ENCODE data around the gene TRIP6. TPM values are rescaled to one million over a fixed set of nuclear protein-coding genes. Genes with fewer than 3 reads are reported as not detected.
A peak's percentile ranks its signal among the peaks of the same experiment; 100 is the strongest.

The TRIP6 gene
- 100 to 1,000 TPM in 1 of 4 donors, 10 to 100 TPM in 3; 51.1 to 104 (median 73.0) TPM for polyA plus RNA-seq (ENCODE audit: insufficient read length in 4 of 4)

- peak; percentile 80 to 83 (median 82) for DNase-seq (ENCODE audit: low read depth in 4 of 4, low spot score in 3 of 4)
These were observed at the start of gene TRIP6 for GRCh38 chr7:100867040-100867775. Gene TRIP6 (plus strand): TSS chr7:100867387. CDS start chr7:100867498, 111 bp downstream.

- no peak for DNase-seq (ENCODE audit: low read depth in 4 of 4, low spot score in 3 of 4)
These were observed 48.8 kb upstream of the TRIP6 start for GRCh38 chr7:100818366-100818765.

- DNase-seq (ENCODE audit: low read depth in 4 of 4, low spot score in 3 of 4) = no peak
These were observed 48.4 kb upstream of the TRIP6 start for GRCh38 chr7:100818825-100819224.

DNA sequence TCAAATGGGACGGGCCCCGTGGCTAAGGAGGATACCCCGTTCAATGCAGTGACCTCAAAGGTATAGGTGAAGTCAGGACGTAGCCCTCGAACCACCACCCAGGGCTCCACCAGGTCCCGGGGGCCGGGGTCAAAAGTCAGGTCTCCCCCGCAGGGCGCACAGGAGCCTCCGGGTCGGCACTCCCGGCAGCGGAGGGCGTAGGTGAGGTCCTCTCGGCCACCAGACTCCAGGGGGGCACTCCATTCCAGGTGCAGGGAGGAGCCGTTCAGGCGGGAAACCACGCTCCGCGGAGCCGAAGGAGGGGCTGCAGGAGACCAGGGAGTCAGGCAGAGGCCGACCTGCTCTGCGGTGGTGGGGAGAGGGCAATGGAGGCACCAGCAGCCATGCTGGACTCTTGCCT lies 47.6 kb upstream of the TRIP6 start:
- no peak for DNase-seq (ENCODE audit: low read depth in 4 of 4, low spot score in 3 of 4)

DNA sequence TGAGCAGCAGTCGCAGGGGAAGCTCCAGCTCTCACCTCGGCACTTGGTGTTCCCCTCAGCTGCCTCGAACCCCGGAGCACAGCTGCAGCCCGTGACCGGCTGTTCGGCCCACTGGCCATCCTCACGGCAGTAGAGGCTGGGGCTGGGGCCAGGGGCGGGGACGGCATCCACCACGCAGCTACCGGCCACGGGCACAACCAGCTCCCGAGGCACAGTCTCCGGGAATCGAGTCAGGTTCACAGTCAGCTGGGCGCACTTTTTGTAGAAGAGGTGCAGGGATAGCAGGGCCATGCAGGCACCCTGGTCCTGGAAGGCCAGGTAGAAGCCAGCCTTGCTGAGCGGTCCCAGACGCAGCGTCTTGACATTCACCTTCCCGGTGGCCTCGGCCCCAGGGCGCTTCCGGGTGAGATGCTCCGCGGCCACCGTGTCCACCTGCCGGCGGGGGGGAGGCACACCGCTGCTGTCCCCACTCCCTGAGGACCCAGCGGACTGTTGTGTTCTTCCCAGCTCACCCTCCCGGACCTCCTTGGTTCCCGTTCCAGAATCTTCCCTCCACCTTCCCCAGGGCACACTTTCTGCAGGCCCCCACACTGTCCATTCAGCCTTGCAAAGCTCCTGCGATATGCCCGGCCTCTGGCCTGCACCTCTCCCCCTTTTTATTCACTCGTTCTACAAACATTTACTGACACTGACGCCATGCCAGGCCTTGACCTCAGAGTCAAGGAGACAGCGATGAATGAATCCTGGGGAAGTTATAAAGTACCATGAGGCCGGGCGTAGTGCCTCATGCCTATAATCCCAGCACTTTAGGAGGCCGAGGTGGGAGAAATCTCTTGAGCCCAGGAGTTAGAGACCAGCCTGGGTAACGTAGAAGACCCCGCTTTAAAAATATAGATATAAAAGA lies 44.7 kb upstream of the TRIP6 start:
- DNase-seq (ENCODE audit: low read depth in 4 of 4, low spot score in 3 of 4) = no peak

- DNase-seq (ENCODE audit: low read depth in 4 of 4, low spot score in 3 of 4) = no peak
These were observed 44.1 kb upstream of the TRIP6 start for GRCh38 chr7:100823140-100823525.

- DNase-seq (ENCODE audit: low read depth in 4 of 4, low spot score in 3 of 4) = no peak
These were observed 43.7 kb upstream of the TRIP6 start for GRCh38 chr7:100823534-100823933.

DNA sequence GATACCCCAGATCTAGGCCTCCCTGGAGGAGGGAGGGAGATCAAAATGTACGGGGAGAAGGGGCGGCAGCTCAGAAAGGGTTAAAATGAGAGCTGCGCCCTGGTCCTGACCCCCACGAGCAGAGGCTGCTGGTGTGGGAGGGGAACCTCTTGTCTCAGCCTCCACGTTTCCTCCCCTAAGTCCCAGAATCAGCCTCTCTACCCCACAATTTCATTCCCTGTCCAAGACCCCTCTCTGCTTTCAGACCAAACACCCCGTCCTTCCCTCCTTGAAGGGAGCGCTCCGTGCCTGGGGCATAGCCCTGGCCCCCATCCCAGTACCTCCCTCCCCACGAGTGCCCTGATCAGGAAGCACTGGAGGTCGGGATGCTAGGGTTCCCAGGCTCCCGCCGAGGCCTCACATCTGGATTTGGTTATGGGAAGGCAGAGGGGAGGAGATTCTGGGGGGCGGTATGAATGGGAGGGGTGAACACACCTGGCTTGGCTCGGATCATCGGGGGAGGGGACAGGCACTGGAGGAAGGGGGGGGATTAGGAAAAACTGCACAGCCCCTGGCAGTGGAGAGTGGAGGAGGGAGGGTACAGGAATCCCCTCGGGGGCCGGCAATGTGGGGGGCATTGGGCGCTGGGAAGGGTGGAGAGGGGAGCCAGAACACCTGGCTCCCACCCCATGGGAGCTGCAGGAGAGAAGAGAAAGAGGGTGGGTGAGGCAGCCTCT lies 42.5 kb upstream of the TRIP6 start:
- DNase-seq (ENCODE audit: low read depth in 4 of 4, low spot score in 3 of 4) = no peak

DNA sequence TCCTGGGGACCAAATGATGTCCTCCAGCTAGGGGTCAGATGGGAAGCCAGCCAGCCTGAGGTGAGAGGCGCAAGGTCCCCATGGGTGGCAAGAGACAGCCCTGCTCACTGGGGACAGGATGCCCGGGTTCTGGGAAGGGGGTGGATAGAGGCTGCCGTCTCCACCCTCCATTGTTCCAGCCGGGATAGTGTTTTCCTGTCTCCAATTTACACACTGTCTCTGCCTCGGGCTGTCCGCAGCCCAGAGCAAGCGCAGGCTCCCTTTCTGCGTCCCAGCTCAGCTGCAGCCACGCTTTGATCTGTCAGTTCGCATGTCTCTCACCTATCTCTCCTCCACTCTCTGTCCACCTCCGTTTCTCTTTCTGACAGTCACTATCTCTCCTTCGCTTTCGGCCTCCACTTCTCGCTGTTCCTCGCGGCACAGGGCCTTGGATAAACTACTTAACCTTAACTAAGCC lies 41.9 kb upstream of the TRIP6 start:
- DNase-seq (ENCODE audit: low read depth in 4 of 4, low spot score in 3 of 4) = no peak

DNA sequence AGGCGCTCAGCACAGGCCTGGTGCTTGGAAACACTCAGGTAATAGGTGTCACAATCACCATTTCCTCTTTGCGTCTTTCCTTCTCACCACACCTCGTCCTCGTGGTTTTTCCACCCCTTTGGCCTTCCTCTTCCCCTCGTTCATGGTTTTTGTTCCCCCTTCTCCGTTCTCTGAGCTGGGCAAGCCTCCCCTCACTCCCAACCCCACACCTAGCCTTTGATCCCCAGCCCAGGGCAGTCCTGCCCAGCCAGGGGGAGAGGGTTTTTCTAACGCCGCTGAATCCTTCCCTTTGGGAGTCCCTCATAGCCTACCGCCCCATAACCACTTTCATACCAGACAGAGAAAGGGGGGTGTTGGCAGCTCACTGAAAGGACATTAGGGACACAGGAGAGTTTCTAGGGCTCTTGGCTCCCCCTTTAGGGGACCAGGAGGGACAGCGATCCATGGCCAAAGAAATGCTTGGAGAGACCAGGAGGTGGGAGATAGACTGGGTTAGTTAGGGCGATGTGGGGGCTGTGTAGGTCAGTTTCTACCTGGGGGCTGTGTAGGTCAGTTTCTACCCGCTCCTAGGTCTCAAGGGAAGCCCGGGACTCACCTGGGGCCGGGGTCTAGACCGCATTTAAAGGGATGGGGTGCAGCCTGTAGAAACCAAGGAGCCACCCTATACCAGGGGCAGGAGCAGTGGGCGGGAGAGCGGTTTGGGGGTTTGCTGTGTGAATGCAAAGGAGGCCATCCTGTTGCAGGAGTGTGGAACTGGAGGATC lies 41.3 kb upstream of the TRIP6 start:
- peak in 1 of 4 donors; percentile 12 for DNase-seq (ENCODE audit: low read depth in 4 of 4, low spot score in 3 of 4)

DNA sequence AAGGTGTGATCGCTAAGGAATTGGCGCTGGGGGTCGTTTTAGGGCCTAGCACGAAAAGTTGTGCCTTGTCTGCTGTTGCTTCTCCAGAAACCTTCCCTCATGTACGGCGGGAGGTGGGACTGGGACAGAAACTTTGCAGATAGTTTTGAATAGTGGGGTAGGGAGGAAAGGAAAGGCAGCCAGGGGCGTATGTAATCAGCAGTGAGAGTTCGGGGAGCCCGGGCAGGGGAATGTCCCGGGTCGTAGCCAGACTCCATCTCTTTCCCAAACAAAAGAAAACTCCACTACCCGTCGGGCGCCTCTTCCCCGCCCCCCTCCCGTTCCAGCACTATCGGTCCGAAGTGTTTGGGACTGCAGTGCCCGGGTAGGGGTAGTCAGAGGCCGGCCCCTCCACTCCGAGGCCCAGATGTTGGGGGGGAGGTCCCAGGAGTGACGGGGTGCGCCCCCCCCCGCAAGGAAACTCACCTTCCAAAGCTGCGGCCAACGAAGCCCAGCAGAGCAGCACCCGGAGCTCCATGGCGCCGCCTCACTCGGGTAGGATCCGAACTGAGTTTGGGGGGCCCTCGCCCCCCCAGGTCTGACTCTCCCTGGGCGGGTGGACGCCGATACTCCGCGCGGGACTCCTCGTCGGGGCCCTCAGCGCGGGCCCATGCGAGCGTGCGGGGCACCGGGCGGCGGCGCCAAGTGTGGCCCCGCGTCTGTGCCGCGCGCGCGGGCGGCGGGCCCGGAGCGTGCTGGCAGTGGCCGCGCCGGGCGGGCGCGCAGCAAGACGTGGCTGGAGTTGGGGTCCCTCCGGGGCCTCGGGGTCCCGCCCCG lies 40.5 kb upstream of the TRIP6 start:
- DNase-seq (ENCODE audit: low read depth in 4 of 4, low spot score in 3 of 4) = peak in 1 of 4 donors; percentile 12

- DNase-seq (ENCODE audit: low read depth in 4 of 4, low spot score in 3 of 4) = peak; percentile 80 to 88 (median 82)
These were observed 39.6 kb upstream of the TRIP6 start, which contains the start of gene EPHB4 for GRCh38 chr7:100827330-100828226. Gene EPHB4 (minus strand): TSS chr7:100827523. CDS start chr7:100827030, 493 bp downstream.

DNA sequence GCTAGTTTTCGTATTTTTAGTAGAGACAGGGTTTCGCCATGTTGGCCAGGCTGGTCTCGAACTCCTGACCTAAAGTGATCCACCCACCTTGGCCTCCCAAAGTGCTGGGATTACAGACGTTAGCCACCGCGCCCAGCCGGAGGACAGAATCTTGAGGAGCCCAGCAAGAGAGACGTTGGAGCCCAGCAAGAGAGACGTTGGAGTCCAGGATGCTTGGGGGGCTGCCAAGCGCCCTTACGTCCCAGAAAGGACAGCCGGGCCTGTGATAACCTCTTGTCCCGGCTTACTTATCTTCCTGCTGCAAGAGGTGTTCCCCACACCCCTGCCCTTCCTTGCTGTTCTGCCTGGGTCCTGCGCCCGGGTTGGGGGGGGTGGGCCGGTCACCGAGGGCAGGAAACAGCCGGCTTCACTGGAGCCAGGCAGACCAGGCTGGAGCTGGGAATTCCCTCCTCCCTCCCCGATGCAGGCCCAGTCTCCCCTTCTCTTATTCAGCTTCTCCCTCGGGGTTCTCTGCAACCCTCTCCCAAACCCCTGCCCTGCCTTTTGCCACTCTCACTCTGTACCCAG lies 38.0 kb upstream of the TRIP6 start:
- peak in 1 of 4 donors; percentile 29 for DNase-seq (ENCODE audit: low read depth in 4 of 4, low spot score in 3 of 4)

GRCh38 chr7:100830396-100830795 lies 36.8 kb upstream of the TRIP6 start:
- no peak for DNase-seq (ENCODE audit: low read depth in 4 of 4, low spot score in 3 of 4)

DNA sequence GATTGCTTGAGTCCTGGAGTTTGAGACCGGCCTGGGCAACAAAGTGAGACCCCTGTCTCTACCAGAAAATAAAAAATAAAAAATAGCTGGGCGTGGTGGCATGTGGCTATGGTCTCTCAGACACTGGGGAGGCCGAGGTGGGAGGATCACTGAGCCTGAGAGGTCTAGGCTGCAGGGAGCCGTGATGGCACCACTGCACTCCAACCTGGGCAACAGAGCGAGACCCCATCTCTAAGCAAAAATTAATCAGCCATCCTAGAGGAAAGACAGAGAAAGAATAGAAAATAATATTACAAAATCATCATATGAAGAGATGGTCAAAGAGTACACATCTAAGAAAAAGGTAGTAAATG lies 34.9 kb upstream of the TRIP6 start:
- DNase-seq (ENCODE audit: low read depth in 4 of 4, low spot score in 3 of 4) = no peak

- peak in 2 of 4 donors; percentile 48 to 62 for DNase-seq (ENCODE audit: low read depth in 4 of 4, low spot score in 3 of 4)
These were observed 31.0 kb upstream of the TRIP6 start for GRCh38 chr7:100835903-100836811.

DNA sequence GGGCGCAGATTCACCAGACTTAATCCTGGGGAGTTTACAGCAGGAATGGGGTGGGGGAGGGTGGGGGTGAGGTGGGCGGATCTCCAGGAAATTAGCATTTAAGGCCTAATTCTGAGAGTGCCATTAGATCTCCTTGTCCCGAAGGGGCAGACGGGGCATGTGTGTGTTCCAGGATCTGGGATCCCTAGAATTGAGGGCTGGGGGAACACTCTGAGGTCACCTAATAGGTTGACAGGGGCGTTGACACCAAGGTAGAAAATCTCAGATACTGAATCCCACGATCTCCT lies 30.4 kb upstream of the TRIP6 start:
- DNase-seq (ENCODE audit: low read depth in 4 of 4, low spot score in 3 of 4) = peak in 1 of 4 donors; percentile 8

Data from left renal pelvis (tissue), 4 donors.